GM19452 (cell line): ENCODE measurements around the gene AR.
"Not testable (repeated sequence)": the region's sequence is repeated elsewhere in the genome, so short reads cannot be mapped to it uniquely, and the experiment has no call there.

ENCODE experiments used
- ATAC-seq: cut with Tn5 transposase; IDR thresholded peaks from one replicate; pipeline ENCODE4 v1.9.1; 2021; ENCODE audit not compliant: unreplicated experiment

Gene AR

GRCh38 chrX:67622053-67622585, 78.3 kb downstream of the AR start:
- ATAC-seq = no peak

- ATAC-seq = no peak
Measured at GRCh38 chrX:67624325-67624724, 80.5 kb downstream of the AR start.

DNA sequence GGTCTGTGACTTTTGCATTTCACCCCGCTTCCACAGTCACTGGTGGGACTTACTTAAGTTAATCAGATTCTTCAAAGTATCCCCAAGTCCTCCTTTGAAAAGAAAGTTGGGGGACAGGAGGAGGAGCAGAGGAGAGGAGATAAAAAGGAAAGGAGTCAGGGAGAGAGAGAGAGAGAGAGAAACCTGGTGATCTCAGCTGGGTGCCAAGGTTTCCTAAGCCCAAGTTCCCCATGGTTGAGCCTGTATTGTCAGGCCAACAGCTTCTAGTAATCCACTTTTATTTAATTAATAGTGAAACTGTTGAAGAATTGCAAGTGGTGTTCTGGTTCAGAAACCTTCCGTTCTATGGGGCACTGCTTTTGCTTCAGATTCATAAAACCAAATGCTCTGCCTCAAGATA, 91.6 kb downstream of the AR start:
- ATAC-seq = no peak

- no peak for ATAC-seq
Measured at GRCh38 chrX:67636532-67636931, 92.7 kb downstream of the AR start.

DNA sequence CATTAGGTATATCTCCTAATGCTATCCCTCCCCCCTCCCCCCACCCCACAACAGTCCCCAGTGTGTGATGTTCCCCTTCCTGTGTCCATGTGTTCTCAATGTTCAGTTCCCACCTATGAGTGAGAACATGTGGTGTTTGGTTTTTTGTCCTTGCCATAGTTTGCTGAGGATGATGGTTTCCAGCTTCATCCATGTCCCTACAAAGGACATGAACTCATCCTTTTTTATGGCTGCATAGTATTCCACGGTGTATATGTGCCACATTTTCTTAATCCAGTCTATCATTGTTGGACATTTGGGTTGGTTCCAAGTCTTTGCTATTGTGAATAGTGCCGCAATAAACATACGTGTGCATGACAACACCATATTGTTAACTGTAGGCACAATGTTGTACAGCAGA, 93.5 kb downstream of the AR start:
- ATAC-seq = not testable (repeated sequence)

DNA sequence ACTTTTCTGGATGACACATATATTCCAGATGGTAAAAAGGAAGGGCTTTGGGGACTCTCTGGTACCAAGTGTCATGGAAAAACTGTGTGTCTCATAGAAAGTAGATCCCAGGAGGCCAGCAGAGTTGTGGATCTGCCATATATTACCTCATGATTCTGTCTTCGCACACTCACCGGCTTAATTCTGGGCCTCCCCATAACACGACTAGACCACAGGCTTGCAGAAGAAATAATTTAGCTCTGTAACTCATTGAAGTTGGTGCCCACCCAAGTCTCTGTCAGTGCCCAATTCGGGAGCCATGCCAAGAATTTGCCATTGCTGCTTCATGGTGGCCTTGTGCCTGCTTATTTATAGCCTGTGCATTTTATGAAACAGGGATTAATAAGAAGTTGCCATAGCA, 104.5 kb downstream of the AR start:
- no peak for ATAC-seq

- no peak for ATAC-seq
Measured at GRCh38 chrX:67651437-67652142, 107.8 kb downstream of the AR start.

DNA sequence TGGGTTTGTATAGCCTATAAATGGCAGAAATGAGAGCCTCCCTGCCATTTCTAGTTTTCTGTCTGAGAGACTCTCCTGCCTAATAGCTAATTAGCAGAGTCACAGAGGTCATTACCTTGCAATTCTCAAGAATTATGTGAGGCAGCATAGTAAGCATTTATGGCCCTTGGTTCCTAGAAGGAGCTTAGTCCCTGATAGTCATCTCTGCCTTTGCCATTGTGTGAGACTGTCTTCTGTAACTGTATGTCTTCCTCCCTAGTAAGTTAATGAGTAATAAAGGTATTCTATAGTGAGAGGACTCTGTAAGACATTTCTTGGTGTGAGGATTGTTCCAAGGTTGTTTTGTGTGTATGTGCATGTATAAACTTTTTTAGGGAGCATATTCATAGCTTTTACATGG, 108.7 kb downstream of the AR start:
- ATAC-seq = no peak

DNA sequence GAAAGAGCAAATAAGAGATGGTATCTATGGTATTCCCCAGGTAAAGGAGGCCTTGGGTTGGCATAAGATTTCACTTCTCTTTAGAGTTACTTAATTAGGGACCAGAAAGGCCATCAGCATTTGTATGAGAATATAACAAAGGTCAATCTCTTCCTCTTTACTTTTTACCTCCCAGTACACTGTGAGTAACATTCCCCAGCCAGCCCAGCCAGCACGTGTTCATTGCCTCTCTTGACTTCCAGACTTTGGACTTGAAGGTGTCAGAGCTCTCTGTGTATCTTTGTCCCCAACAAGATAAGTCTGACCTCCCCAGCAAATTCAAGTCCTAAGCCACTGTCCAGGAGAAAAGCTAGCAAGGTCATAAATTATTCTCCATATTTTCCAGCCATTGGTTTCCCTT, 110.5 kb downstream of the AR start:
- no peak for ATAC-seq

GRCh38 chrX:67665583-67665982, 121.8 kb downstream of the AR start:
- no peak for ATAC-seq

GRCh38 chrX:67670717-67671116, 126.9 kb downstream of the AR start:
- not testable (repeated sequence) for ATAC-seq

DNA sequence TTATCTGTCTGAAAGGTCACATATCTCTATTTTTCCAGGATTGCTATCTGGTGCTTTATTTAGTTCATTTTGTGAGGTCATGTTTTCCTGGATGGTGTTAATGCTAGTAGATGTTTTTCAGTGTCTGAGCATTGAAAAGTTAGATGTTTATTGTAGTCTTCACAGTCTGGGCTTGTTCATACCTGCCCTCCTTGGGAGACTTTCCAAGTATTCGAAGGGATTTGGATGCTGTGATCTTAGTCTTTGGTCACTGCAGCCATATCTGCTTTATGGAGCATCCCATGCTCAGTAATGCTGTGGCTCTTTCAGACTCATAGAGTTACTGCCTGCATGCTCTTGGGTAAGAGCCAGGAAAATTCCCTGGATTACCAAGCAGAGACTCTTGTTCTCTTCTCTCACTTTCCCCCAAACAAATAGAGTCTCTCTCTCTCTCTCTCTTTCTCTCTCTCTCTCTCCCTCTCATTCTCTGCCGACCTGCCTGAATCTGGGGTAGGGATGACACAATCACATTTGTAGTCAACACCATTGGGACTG, 130.0 kb downstream of the AR start:
- ATAC-seq = no peak

DNA sequence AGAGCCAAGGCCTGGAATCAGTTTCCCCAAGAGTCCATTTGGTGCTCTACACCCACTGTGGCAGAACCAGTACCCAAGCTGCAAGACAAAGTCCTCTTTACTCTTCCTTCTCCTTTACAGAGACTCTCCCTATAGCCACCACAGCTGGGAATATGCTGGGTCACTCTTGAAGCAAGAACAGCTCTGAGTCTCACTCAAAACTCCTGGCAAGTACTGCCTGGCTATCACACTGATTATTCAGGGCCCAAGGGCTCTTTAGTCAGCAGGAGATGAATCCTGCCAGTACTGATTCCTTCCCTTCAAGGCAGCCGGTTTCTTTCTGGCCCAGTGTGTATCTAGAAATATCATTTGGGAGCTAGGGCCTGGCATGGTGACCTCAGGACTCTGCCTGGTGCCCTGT, 130.9 kb downstream of the AR start:
- no peak for ATAC-seq

DNA sequence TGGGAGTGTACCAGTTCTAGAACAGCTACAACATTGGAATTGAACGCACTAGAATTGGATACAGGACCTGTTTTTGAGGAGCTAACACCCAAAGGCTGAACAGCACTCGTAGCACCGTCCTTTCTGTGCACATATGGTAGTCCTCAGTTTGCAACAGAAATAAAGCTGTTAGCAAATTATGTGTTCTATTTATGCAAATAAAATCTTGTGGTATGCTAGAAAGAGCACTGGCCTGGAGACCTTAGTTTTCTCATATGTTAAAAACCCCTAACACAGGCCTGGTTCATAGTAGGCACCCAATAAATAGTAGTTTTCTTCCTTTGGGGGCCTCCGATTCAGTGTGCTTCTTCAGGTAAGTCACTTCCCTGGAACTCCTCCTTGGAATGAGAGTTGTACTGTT, 140.3 kb downstream of the AR start:
- ATAC-seq = no peak

GRCh38 chrX:67692246-67692645, 148.4 kb downstream of the AR start:
- no peak for ATAC-seq

- no peak for ATAC-seq
Measured at GRCh38 chrX:67693928-67694327, 150.1 kb downstream of the AR start.

DNA sequence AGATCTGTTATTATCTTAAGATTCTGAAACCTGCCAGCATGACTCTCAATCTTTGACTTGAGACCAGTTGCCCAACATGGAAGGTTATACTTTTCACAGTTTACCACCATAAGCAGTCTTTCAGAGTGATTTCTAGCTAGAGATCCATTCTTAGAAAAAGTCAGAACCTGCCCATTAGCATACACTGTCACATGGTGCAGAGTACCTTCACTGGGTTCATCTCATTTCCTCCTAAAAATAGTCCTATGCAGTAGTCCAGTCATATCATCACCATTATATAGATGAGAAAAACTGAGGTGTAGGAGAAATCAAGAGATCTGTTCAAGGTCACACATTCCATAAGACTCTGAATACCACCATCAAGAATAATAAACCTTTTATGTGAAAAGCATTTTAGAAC, 153.6 kb downstream of the AR start:
- no peak for ATAC-seq

GRCh38 chrX:67700602-67701001, 156.8 kb downstream of the AR start:
- ATAC-seq = no peak

- ATAC-seq = no peak
Measured at GRCh38 chrX:67714004-67714403, 170.2 kb downstream of the AR start.

DNA sequence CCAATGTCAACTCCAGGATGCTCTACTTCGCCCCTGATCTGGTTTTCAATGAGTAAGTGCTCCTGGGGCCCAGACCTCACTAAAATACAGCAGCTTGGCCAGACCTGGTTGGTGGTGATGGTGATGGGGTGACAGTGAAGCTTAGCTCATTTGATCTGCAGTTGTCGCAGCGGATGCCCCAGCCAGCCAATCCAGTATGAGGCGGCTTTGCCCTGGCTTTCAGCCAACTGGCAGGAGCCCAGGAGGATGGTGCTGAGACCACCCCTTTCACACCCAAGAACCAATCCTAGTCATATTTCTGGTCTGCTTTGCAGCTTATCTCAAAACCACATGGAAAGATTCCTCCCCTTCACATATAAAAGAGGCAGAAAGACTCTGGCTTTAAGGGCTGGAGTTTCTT, 173.8 kb downstream of the AR start:
- no peak for ATAC-seq

DNA sequence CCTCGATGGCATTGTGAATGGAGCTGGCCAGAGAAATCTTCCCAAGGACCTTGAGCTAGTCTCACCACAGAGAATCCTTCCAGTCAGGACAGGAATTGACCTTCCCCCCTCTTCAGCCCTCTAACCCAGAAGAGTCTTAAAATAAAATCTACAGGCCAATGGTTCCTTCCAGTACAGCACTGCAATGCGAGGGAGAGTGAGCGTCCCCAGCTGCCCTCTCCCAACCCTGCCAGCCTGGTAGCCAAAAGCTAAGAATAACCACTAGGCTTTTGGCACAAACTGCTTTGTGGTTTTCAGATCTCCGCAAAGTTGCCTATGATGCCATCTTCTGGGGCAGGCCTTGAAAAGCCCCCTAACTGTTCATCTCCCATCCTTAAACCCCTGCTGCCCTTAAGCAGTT, 175.1 kb downstream of the AR start:
- no peak for ATAC-seq

DNA sequence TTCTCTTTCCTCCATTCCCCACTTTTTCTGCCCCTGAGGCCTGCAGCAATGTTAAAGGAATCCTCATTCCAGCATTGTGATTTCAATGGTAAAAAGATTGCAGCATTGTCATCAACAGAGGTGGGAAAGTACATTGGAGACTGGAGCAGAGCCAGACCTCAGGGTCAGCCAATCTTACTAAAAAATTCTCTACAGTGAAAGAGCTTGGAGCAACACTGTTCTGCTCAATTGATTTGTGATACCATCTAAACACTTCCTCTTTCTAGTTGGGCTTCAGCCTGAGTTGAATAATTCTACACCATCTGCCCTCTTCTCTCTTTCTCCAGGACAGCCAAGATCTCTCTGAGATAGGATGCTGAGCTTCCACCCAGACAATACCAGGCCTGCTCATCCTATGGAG, 176.5 kb downstream of the AR start:
- ATAC-seq = no peak

DNA sequence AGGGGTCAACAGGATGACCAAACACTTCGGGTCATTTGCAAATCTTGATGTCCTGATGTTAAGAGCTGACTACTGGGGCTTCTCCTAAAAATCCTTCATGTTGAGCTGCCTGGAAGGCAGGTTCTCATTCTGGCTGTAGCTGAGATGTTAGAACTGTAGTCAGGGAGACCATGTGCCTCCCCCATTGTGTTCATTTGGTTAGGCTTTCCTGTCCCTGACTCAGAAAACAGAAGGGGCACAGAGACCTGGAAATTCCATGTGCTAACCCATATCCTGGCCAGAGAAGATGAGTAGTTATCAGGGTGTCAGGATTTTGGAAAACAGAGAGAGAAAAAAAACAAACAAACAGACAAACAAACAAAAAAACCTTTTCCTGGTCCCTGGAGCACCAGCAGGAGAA, 177.5 kb downstream of the AR start:
- ATAC-seq = no peak
